HG02588 (cell line): ENCODE data around the gene TOMT.
A peak's percentile ranks its signal among the peaks of the same experiment; 100 is the strongest.

Experiments
- ATAC-seq: cut with Tn5 transposase; IDR thresholded peaks from one replicate; pipeline ENCODE4 v1.9.1; 2021; ENCODE audit warnings: mild to moderate bottlenecking, moderate library complexity; ENCODE audit not compliant: unreplicated experiment

TOMT gene

GRCh38 chr11:72105888-72106287 is at the start of gene TOMT:
Gene TOMT, plus strand, starts transcription at chr11:72105924. Its CDS starts 28 bp downstream, at chr11:72105952.
- no peak for ATAC-seq

GRCh38 chr11:72058416-72059034 is 47.2 kb upstream of the TOMT start:
- no peak for ATAC-seq

- no peak for ATAC-seq
These were observed 43.9 kb upstream of the TOMT start for GRCh38 chr11:72061739-72062396.

- no peak for ATAC-seq
These were observed 38.9 kb upstream of the TOMT start for GRCh38 chr11:72066855-72067254.

GRCh38 chr11:72067266-72067665 is 38.5 kb upstream of the TOMT start:
- ATAC-seq, result no peak

- no peak for ATAC-seq
These were observed 38.0 kb upstream of the TOMT start for GRCh38 chr11:72067676-72068075.

- ATAC-seq, result no peak
These were observed 36.5 kb upstream of the TOMT start for GRCh38 chr11:72069200-72069599.

GRCh38 chr11:72069787-72070251 is 35.9 kb upstream of the TOMT start:
- no peak for ATAC-seq

GRCh38 chr11:72070491-72070890 is 35.2 kb upstream of the TOMT start:
- no peak for ATAC-seq

GRCh38 chr11:72072348-72072747 is 33.4 kb upstream of the TOMT start:
- ATAC-seq, result no peak

- no peak for ATAC-seq
These were observed 30.6 kb upstream of the TOMT start for GRCh38 chr11:72075109-72075508.

GRCh38 chr11:72075756-72076155 is 30.0 kb upstream of the TOMT start:
- no peak for ATAC-seq

- ATAC-seq, result no peak
These were observed 27.2 kb upstream of the TOMT start for GRCh38 chr11:72078477-72078876.

GRCh38 chr11:72079819-72080325 is 25.9 kb upstream of the TOMT start:
- no peak for ATAC-seq

GRCh38 chr11:72080326-72081183 is 25.2 kb upstream of the TOMT start, which contains the start of the genes LRRC51 and NUMA1:
Gene LRRC51, plus strand, starts transcription at chr11:72080850. Its CDS starts 8,234 bp downstream, at chr11:72089084.
Gene NUMA1, minus strand, starts transcription at chr11:72080542. Its CDS starts 44,599 bp downstream, at chr11:72035943.
- ATAC-seq, result peak; percentile 92

GRCh38 chr11:72081184-72081644 is 24.5 kb upstream of the TOMT start:
- ATAC-seq, result no peak

GRCh38 chr11:72081821-72082453 is 23.8 kb upstream of the TOMT start:
- no peak for ATAC-seq

- no peak for ATAC-seq
These were observed 22.3 kb upstream of the TOMT start for GRCh38 chr11:72083414-72083813.

- no peak for ATAC-seq
These were observed 21.6 kb upstream of the TOMT start for GRCh38 chr11:72084076-72084475.

- ATAC-seq, result no peak
These were observed 20.8 kb upstream of the TOMT start for GRCh38 chr11:72084965-72085364.
